Stimulated activated CD4-positive, alpha-beta T cell treated with anti-CD3 and anti-CD28 coated beads, Interleukin-4, amount 100 ng/mL, for 48 hours (primary cell): ENCODE measurements around the gene FRYL.
A peak's percentile ranks its signal among the peaks of the same experiment; 100 is the strongest.
"Not testable (repeated sequence)": the region's sequence is repeated elsewhere in the genome, so short reads cannot be mapped to it uniquely, and the experiment has no call there.

Experiments
- DNase-seq, 2 donors: peaks; one replicate each; pipeline ENCODE4 v3.0.0-alpha.2; 2020; ENCODE audit warnings: low read depth in 2 of 2

Gene FRYL

GRCh38 chr4:48779998-48780864 is at the start of gene FRYL:
Gene FRYL (minus strand): TSS chr4:48780279. CDS start chr4:48634410, 145,869 bp downstream.
- peak; percentile 94 to 98 for DNase-seq

- DNase-seq: no peak
Measured at GRCh38 chr4:48827622-48828021, 47.5 kb upstream of the FRYL start.

- DNase-seq: not testable (repeated sequence)
Measured at GRCh38 chr4:48821431-48821830, 41.4 kb upstream of the FRYL start.

- DNase-seq: no peak
Measured at GRCh38 chr4:48816971-48817370, 36.9 kb upstream of the FRYL start.

GRCh38 chr4:48816297-48816696 is 36.2 kb upstream of the FRYL start:
- DNase-seq: not testable (repeated sequence)

GRCh38 chr4:48815483-48815882 is 35.4 kb upstream of the FRYL start:
- DNase-seq: no peak

- DNase-seq: no peak
Measured at GRCh38 chr4:48813964-48814363, 33.9 kb upstream of the FRYL start.

- no peak for DNase-seq
Measured at GRCh38 chr4:48812866-48813265, 32.8 kb upstream of the FRYL start.

GRCh38 chr4:48804584-48805301 is 24.7 kb upstream of the FRYL start:
- DNase-seq: no peak

- DNase-seq: no peak
Measured at GRCh38 chr4:48801016-48801715, 21.1 kb upstream of the FRYL start.

- not testable (repeated sequence) for DNase-seq
Measured at GRCh38 chr4:48800155-48800554, 20.1 kb upstream of the FRYL start.

GRCh38 chr4:48799157-48799556 is 19.1 kb upstream of the FRYL start:
- DNase-seq: no peak

- DNase-seq: no peak
Measured at GRCh38 chr4:48798117-48798516, 18.0 kb upstream of the FRYL start.

GRCh38 chr4:48796927-48797679 is 17.0 kb upstream of the FRYL start:
- no peak for DNase-seq

- DNase-seq: no peak
Measured at GRCh38 chr4:48796191-48796926, 16.3 kb upstream of the FRYL start.

- DNase-seq: no peak
Measured at GRCh38 chr4:48795108-48795507, 15.0 kb upstream of the FRYL start.

- DNase-seq: no peak
Measured at GRCh38 chr4:48792348-48793006, 12.4 kb upstream of the FRYL start.

GRCh38 chr4:48791313-48791712 is 11.2 kb upstream of the FRYL start:
- no peak for DNase-seq

GRCh38 chr4:48790561-48790960 is 10.5 kb upstream of the FRYL start:
- DNase-seq: no peak

- no peak for DNase-seq
Measured at GRCh38 chr4:48787056-48787455, 7.0 kb upstream of the FRYL start.
